MM.1S (cell line): ENCODE data around the gene NRGN.
A peak's percentile ranks its signal among the peaks of the same experiment; 100 is the strongest.

Experiments
- DNase-seq: peaks from one replicate; pipeline ENCODE4 v3.0.0-alpha.2; 2015
- H2AFZ ChIP-seq: fragments of 300-600 bp; sonication (generic); 2 replicates; pipeline ENCODE4 v1.6.0; 2016; ENCODE audit warnings: antibody characterized with exemption, low read length
- H3F3A ChIP-seq: fragments of 300-600 bp; sonication (generic); 2 replicates; pipeline ENCODE4 v1.6.1; 2016; ENCODE audit warnings: mild to moderate bottlenecking, antibody characterized with exemption, low read length, moderate library complexity, mixed read lengths; ENCODE audit not compliant: insufficient read depth
- H3K27ac ChIP-seq: fragments of 300-600 bp; sonication (generic); 2 replicates; pipeline ENCODE4 v1.5.1; 2016; ENCODE audit warnings: mild to moderate bottlenecking, low read length
- H3K27me3 ChIP-seq: fragments of 300-600 bp; sonication (generic); replicated peaks from 2 replicates; pipeline ENCODE4 v1.6.0; 2016; ENCODE audit warnings: low read length; ENCODE audit not compliant: insufficient read depth
- H3K36me3 ChIP-seq: fragments of 300-600 bp; sonication (generic); replicated peaks from 2 replicates; pipeline ENCODE4 v1.6.1; 2016; ENCODE audit warnings: mild to moderate bottlenecking, low read length, mixed read lengths; ENCODE audit not compliant: insufficient read depth
- H3K4me1 ChIP-seq: fragments of 300-600 bp; sonication (generic); 2 replicates; pipeline ENCODE4 v1.6.1; 2016; ENCODE audit warnings: low read length, mixed read lengths
- H3K4me2 ChIP-seq: fragments of 300-600 bp; sonication (generic); 2 replicates; pipeline ENCODE4 v1.6.0; 2016; ENCODE audit warnings: low read depth, low read length
- H3K4me3 ChIP-seq: fragments of 300-600 bp; sonication (generic); 2 replicates; pipeline ENCODE4 v1.5.1; 2016; ENCODE audit warnings: low read length, mixed read lengths
- H3K79me2 ChIP-seq: fragments of 300-600 bp; sonication (generic); 2 replicates; pipeline ENCODE4 v1.6.1; 2016; ENCODE audit warnings: mixed run types, low read length, mixed read lengths
- H3K9ac ChIP-seq: fragments of 300-600 bp; sonication (generic); 2 replicates; pipeline ENCODE4 v1.6.1; 2016; ENCODE audit warnings: low read length, mixed read lengths
- H3K9me2 ChIP-seq: fragments of 300-600 bp; sonication (generic); replicated peaks from 2 replicates; pipeline ENCODE4 v1.6.1; 2016; ENCODE audit warnings: mild to moderate bottlenecking, low read length, mixed read lengths; ENCODE audit not compliant: insufficient read depth
- H3K9me3 ChIP-seq: fragments of 300-600 bp; sonication (generic); replicated peaks from 2 replicates; pipeline ENCODE4 v1.6.1; 2016; ENCODE audit warnings: mild to moderate bottlenecking, low read length, mixed read lengths; ENCODE audit not compliant: insufficient read depth
- H4K20me1 ChIP-seq: fragments of 300-600 bp; sonication (generic); 2 replicates; pipeline ENCODE4 v1.6.1; 2016; ENCODE audit warnings: mild to moderate bottlenecking, low read length, moderate library complexity, mixed read lengths; ENCODE audit not compliant: insufficient read depth
- CTCF ChIP-seq: fragments of 300-600 bp; sonication (generic); IDR thresholded peaks from 2 replicates; pipeline ENCODE4 v1.5.1; 2016; ENCODE audit warnings: antibody characterized with exemption, low read length, mixed read lengths
- EZH2 ChIP-seq: fragments of 300-600 bp; sonication (generic); optimal IDR thresholded peaks from 2 replicates; pipeline ENCODE3; 2017; ENCODE audit warnings: low read depth, mild to moderate bottlenecking, antibody characterized with exemption, low read length, mixed read lengths
- EZH2phosphoT487 ChIP-seq: fragments of 300-600 bp; sonication (generic); IDR thresholded peaks from 2 replicates; pipeline ENCODE4 v1.6.1; 2018; ENCODE audit warnings: antibody characterized with exemption, low read length

NRGN gene

GRCh38 chr11:124716591-124716990, 23.2 kb upstream of the NRGN start:
- no peak overlapping the region for H3K27ac ChIP-seq
- peaks cover 14% of the 10 kb centered on the region; the same call in 1 of the 2 replicates for H3K27me3 ChIP-seq
- no peak for TF ChIP-seq CTCF
- no peak for TF ChIP-seq EZH2
- no peak for TF ChIP-seq EZH2phosphoT487
- H2AFZ ChIP-seq, result no peak overlapping the region
- no peak overlapping the region for H3K9ac ChIP-seq
- no peaks in the 10 kb centered on the region for H3K9me2 ChIP-seq
- H3K4me1 ChIP-seq, result 0 out of 2 replicates have a peak, but pooled peaks cover 5% of the 10 kb centered on the region
- H3K36me3 ChIP-seq, result no peaks in the 10 kb centered on the region
- H3K4me3 ChIP-seq, result no peak overlapping the region
- H3K79me2 ChIP-seq, result no peaks in the 10 kb centered on the region
- no peaks in the 10 kb centered on the region for H3K9me3 ChIP-seq
- no peak overlapping the region for H3K4me2 ChIP-seq
- no peaks in the 10 kb centered on the region for H3F3A ChIP-seq
- no peaks in the 10 kb centered on the region for H4K20me1 ChIP-seq
- DNase-seq, result no peak

GRCh38 chr11:124717421-124717785, 22.3 kb upstream of the NRGN start:
- no peaks in the 10 kb centered on the region for H3F3A ChIP-seq
- no peaks in the 10 kb centered on the region for H3K36me3 ChIP-seq
- H2AFZ ChIP-seq, result no peak overlapping the region
- H3K27ac ChIP-seq, result no peak overlapping the region
- H3K4me1 ChIP-seq, result 0 out of 2 replicates have a peak, but pooled peaks cover 5% of the 10 kb centered on the region
- peak overlapping the region; percentile 76; the same call in 1 of the 2 replicates for H3K4me2 ChIP-seq
- H3K9me3 ChIP-seq, result no peaks in the 10 kb centered on the region
- no peak overlapping the region for H3K9ac ChIP-seq
- H3K4me3 ChIP-seq, result no peak overlapping the region
- peaks cover 14% of the 10 kb centered on the region; the same call in 1 of the 2 replicates for H3K27me3 ChIP-seq
- H4K20me1 ChIP-seq, result no peaks in the 10 kb centered on the region
- TF ChIP-seq CTCF, result no peak
- no peak for TF ChIP-seq EZH2phosphoT487
- no peak for TF ChIP-seq EZH2
- DNase-seq, result no peak
- no peaks in the 10 kb centered on the region for H3K79me2 ChIP-seq
- H3K9me2 ChIP-seq, result no peaks in the 10 kb centered on the region

GRCh38 chr11:124717786-124718651, 21.7 kb upstream of the NRGN start:
- H3K9me2 ChIP-seq, result no peaks in the 10 kb centered on the region
- H2AFZ ChIP-seq, result peak overlapping the region; percentile 36; the same call in 1 of the 2 replicates
- no peak overlapping the region for H3K9ac ChIP-seq
- no peaks in the 10 kb centered on the region for H3K79me2 ChIP-seq
- no peak overlapping the region for H3K27ac ChIP-seq
- H3K27me3 ChIP-seq, result peaks cover 14% of the 10 kb centered on the region; the same call in 1 of the 2 replicates
- H4K20me1 ChIP-seq, result no peaks in the 10 kb centered on the region
- no peaks in the 10 kb centered on the region for H3K36me3 ChIP-seq
- no peaks in the 10 kb centered on the region for H3F3A ChIP-seq
- peak overlapping the region; percentile 48 for H3K4me3 ChIP-seq
- no peaks in the 10 kb centered on the region for H3K9me3 ChIP-seq
- TF ChIP-seq CTCF, result no peak
- TF ChIP-seq EZH2, result no peak
- TF ChIP-seq EZH2phosphoT487, result no peak
- H3K4me1 ChIP-seq, result 0 out of 2 replicates have a peak, but pooled peaks cover 5% of the 10 kb centered on the region
- H3K4me2 ChIP-seq, result peak overlapping the region; percentile 76
- peak; percentile 12 for DNase-seq
